Adrenal gland (tissue), 12 donors: ENCODE measurements around the gene SPATA25. TPM values are rescaled to one million over a fixed set of nuclear protein-coding genes. Genes with fewer than 3 reads are reported as not detected.

Source experiments
- DNase-seq, 7 donors: peaks; one replicate each; pipeline ENCODE4 v3.0.0-alpha.2; 2019 to 2020
- H3K27ac ChIP-seq, 5 donors: fragments of 200-600 bp; sonication (generic) in 4 of 5; 1 replicate in 3 of 5; 2 replicates in 2 of 5; pipeline versions ENCODE4 v1.5.1 to v1.8.0; 2016 to 2020; ENCODE audit warnings: mild to moderate bottlenecking in 1 of 5
- H3K27me3 ChIP-seq: fragments of 200-600 bp; 2 replicates; pipeline ENCODE4 v1.8.0; 2021
- H3K36me3 ChIP-seq, 2 donors: fragments of 200-600 bp; replicated peaks in 1 of 2; 1 replicate in 1 of 2; 2 replicates in 1 of 2; pipeline versions ENCODE4 v1.5.1 to v1.8.0; 2018 to 2022
- H3K4me1 ChIP-seq, 2 donors: fragments of 200-600 bp; replicated peaks in 1 of 2; 1 replicate in 1 of 2; 2 replicates in 1 of 2; pipeline versions ENCODE4 v1.5.1 to v1.8.0; 2018 to 2021
- H3K4me3 ChIP-seq, 4 donors: fragments of 200-600 bp; sonication (generic) in 3 of 4; one replicate each; pipeline ENCODE4 v1.5.1; 2016 to 2018
- H3K9me3 ChIP-seq, 3 donors: fragments of 200-600 bp; sonication (generic) in 1 of 3; replicated peaks in 1 of 3; 1 replicate in 2 of 3; 2 replicates in 1 of 3; pipeline versions ENCODE4 v1.5.1 to v1.8.0; 2016 to 2021
- POLR2A ChIP-seq, 2 donors: fragments of 450-650 bp; IDR thresholded peaks; one replicate each; pipeline ENCODE4 v1.6.1; 2017; ENCODE audit warnings: antibody characterized with exemption in 2 of 2, mild to moderate bottlenecking in 2 of 2, moderate library complexity in 1 of 2
- WGBS, 4 donors: extraction: QIAGEN DNeasy Blood & Tissue Kit in 2 of 4; methylation state at CpG; one replicate each; pipeline versions ENCODE4 v1.1.5 to v1.1.7; 2013 to 2017; 5-methylcytosine and 5-hydroxymethylcytosine counted together
- intact Hi-C, 2 donors: fragments of 100-400 bp; cut with DNase I; formaldehyde crosslinking; loops; one replicate each; pipeline versions ENCODE4 v1.14.1 to v1.15.0; 2022 to 2023
- polyA plus RNA-seq, 3 donors: library from polyadenylated mRNA; stranded (reverse); fragments of 200-250 nt in 2 of 3; fragments of 350-450 nt in 1 of 3; fragmentation: Illumina TruSeq in 1 of 3; extraction: RNeasy Lipid Tissue Mini Kit (QIAGEN cat#74804) in 1 of 3; gene quantifications; one replicate each; pipeline ENCODE4 v1.2.3, GENCODE V29; 2013 to 2014
- total RNA-seq, 9 donors: library from RNA; depleted of rRNA in 4 of 9; stranded (reverse); fragments of >200 nt in 4 of 9; fragments of 120-200 nt in 1 of 9; fragmentation: NEBNext Ultra II Directional in 1 of 9; extraction: Animal tissue kit (Norgen Biotek cat#: 25700) in 1 of 9; gene quantifications; one replicate each; pipeline versions ENCODE4 v1.1.0 to v1.2.4, GENCODE V29; 2013 to 2023
- TF ChIP-seq, protein P1 (sequence below), 6 experiments: fragments of 450-650 bp in 4 of 6; fragments of 200-600 bp in 2 of 6; sonication (generic) in 1 of 6; IDR thresholded peaks; 1 replicate in 5 of 6; 2 replicates in 1 of 6; pipeline versions ENCODE4 v1.5.1 to v1.8.0; 2016 to 2021; ENCODE audit warnings: antibody characterized with exemption in 6 of 6, mild to moderate bottlenecking in 2 of 6, moderate library complexity in 1 of 6
- donor health status: healthy with polysubstance abuse.
- donor health status: Bipolar disorder and iron deficiency.
- donor health status: DM: yes; HTN: yes; CAD: no.
- donor health status: DM: no; HTN: no; CAD: no.
- donor health status: DM: no; HTN: no; CAD: no.
- donor health status: DM: yes; HTN: yes; CAD: no.

The SPATA25 gene
- total and polyA plus RNA-seq, 12 donors: 0.29 to 12.5 (median 2.9) TPM; not detected in 1

DNA sequence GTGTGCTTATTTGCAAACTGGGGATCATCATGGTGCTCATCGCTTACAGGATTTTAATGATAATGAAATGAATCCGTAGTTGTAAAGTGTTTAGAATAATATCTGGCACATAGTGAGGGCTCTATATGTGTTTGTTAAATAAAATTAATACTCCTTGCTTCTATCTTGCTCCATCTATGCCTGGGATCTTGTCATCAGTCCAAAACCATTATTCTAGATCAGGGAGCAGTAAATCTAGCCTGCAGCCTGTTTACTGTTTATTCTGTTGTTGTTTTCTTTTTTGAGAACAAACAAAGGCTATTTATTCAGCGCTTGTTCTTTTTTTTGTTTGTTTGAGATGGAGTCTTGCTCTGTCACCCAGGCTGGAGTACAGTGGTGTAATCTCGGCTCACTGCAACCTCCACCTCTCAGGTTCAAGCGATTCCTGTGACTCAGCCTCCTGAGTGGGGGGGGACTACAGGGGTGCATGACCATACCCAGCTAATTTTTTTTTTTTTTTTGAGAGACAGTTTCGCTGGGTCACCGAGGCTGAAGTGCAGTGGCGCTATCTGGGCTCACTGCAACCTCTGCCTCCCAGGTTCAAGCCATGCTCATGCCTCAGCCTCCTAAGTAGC lies 38.3 kb downstream of the SPATA25 start:
- no peak overlapping the region for H3K4me3 ChIP-seq
- no peaks in the 10 kb centered on the region for H3K27me3 ChIP-seq
- WGBS, 4 donors: 58 to 72% (median 60%) methylated on average over 8 of the region's 8 CpGs
- H3K36me3 ChIP-seq: peaks cover 0 to 51% of the 10 kb centered on the region in 2 donors
- intact Hi-C loops: no loop called here
- H3K27ac ChIP-seq: peak overlapping the region in 3 of 5 donors; percentile 64 to 70 (median 66)
- peak in 1 of 2 donors; percentile 38 for TF ChIP-seq POLR2A (IDR thresholded peaks at IDR 0.05)
- TF ChIP-seq, protein P1, sequence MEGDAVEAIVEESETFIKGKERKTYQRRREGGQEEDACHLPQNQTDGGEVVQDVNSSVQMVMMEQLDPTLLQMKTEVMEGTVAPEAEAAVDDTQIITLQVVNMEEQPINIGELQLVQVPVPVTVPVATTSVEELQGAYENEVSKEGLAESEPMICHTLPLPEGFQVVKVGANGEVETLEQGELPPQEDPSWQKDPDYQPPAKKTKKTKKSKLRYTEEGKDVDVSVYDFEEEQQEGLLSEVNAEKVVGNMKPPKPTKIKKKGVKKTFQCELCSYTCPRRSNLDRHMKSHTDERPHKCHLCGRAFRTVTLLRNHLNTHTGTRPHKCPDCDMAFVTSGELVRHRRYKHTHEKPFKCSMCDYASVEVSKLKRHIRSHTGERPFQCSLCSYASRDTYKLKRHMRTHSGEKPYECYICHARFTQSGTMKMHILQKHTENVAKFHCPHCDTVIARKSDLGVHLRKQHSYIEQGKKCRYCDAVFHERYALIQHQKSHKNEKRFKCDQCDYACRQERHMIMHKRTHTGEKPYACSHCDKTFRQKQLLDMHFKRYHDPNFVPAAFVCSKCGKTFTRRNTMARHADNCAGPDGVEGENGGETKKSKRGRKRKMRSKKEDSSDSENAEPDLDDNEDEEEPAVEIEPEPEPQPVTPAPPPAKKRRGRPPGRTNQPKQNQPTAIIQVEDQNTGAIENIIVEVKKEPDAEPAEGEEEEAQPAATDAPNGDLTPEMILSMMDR (IDR thresholded peaks at IDR 0.05): no peak
- peaks cover 14 to 33% of the 10 kb centered on the region in 2 donors for H3K4me1 ChIP-seq
- peak; percentile 59 to 90 (median 83) for DNase-seq
- no peaks in the 10 kb centered on the region for H3K9me3 ChIP-seq

- intact Hi-C loops: no loop called here
- Histone ChIP-seq H3K27me3 (no peaks in the 10 kb centered on the region), H3K27ac (peak overlapping the region in 2 of 5 donors; percentile 62 to 70), H3K4me3 (no peak overlapping the region), H3K4me1 (peaks cover 14 to 33% of the 10 kb centered on the region in 2 donors), H3K36me3 (peaks cover 0 to 57% of the 10 kb centered on the region in 2 donors), H3K9me3 (no peaks in the 10 kb centered on the region)
- 86 to 91% (median 89%) methylated on average over 8 of the region's 8 CpGs for WGBS, 4 donors
- peak in 1 of 7 donors; percentile 23 for DNase-seq
- TF ChIP-seq, protein P1 (IDR thresholded peaks at IDR 0.05): no peak
- TF ChIP-seq POLR2A (IDR thresholded peaks at IDR 0.05): no peak
These were observed 39.0 kb downstream of the SPATA25 start for GRCh38 chr20:45848421-45848820.

- Histone ChIP-seq H3K36me3 (peaks cover 0 to 78% of the 10 kb centered on the region in 2 donors), H3K4me1 (peaks cover 18 to 41% of the 10 kb centered on the region in 2 donors), H3K4me3 (no peak overlapping the region), H3K27me3 (no peaks in the 10 kb centered on the region), H3K9me3 (no peaks in the 10 kb centered on the region), H3K27ac (peak overlapping the region in 3 of 5 donors; percentile 36 to 45 (median 45))
- TF ChIP-seq POLR2A (IDR thresholded peaks at IDR 0.05): no peak
- TF ChIP-seq, protein P1 (IDR thresholded peaks at IDR 0.05): no peak
- no peak for DNase-seq
- intact Hi-C loops: no loop called here
These were observed 42.0 kb downstream of the SPATA25 start for GRCh38 chr20:45845452-45845851.

DNA sequence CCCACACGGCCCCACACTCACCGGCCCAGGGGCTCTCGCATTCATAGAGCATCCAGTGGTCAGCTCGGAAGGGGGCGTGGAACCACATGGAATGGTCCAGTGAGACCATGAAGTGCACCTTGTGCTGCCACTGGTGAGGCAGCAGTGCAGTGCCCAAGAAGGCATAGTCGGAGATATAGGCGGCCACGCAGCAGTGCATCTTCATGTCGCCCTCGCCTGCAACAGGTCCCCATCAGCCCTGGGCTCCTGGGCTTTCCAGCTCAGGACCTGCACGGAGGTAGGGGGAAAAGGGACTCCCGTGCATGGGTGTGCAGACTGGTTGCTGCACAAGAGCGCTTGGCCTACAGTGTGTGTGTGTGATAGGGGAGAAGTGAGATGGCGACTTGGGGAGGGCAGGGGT lies 43.9 kb downstream of the SPATA25 start:
- DNase-seq: no peak
- Histone ChIP-seq H3K4me3 (no peak overlapping the region), H3K9me3 (no peaks in the 10 kb centered on the region), H3K27ac (peak overlapping the region in 3 of 5 donors; percentile 47 to 71 (median 63)), H3K4me1 (peaks cover 12 to 34% of the 10 kb centered on the region in 2 donors), H3K27me3 (no peaks in the 10 kb centered on the region), H3K36me3 (peaks cover 0 to 87% of the 10 kb centered on the region in 2 donors)
- intact Hi-C loops: no loop called here
- no peak for TF ChIP-seq POLR2A (IDR thresholded peaks at IDR 0.05)
- TF ChIP-seq, protein P1 (IDR thresholded peaks at IDR 0.05): no peak
- 83 to 87% (median 85%) methylated on average over 3 to 14 of the region's 14 CpGs for WGBS, 4 donors
